Thyroid gland (tissue), 4 donors: ENCODE measurements around the gene CAPN12.
"Not testable (repeated sequence)": the region's sequence is repeated elsewhere in the genome, so short reads cannot be mapped to it uniquely, and the experiment has no call there.

ENCODE experiments used
- POLR2A ChIP-seq, 2 donors: fragments of 450-650 bp; IDR thresholded peaks; one replicate each; pipeline ENCODE4 v1.6.1; 2017; ENCODE audit warnings: antibody characterized with exemption in 2 of 2, mild to moderate bottlenecking in 2 of 2, moderate library complexity in 1 of 2
- TF ChIP-seq, protein P1 (sequence below), 6 experiments: fragments of 200-600 bp in 3 of 6; fragments of 450-650 bp in 3 of 6; sonication (generic) in 3 of 6; IDR thresholded peaks; one replicate each; pipeline ENCODE4 v1.5.1; 2016 to 2019; ENCODE audit warnings: antibody characterized with exemption in 6 of 6, mild to moderate bottlenecking in 2 of 6, inconsistent platforms in 1 of 6, moderate library complexity in 1 of 6

DNA sequence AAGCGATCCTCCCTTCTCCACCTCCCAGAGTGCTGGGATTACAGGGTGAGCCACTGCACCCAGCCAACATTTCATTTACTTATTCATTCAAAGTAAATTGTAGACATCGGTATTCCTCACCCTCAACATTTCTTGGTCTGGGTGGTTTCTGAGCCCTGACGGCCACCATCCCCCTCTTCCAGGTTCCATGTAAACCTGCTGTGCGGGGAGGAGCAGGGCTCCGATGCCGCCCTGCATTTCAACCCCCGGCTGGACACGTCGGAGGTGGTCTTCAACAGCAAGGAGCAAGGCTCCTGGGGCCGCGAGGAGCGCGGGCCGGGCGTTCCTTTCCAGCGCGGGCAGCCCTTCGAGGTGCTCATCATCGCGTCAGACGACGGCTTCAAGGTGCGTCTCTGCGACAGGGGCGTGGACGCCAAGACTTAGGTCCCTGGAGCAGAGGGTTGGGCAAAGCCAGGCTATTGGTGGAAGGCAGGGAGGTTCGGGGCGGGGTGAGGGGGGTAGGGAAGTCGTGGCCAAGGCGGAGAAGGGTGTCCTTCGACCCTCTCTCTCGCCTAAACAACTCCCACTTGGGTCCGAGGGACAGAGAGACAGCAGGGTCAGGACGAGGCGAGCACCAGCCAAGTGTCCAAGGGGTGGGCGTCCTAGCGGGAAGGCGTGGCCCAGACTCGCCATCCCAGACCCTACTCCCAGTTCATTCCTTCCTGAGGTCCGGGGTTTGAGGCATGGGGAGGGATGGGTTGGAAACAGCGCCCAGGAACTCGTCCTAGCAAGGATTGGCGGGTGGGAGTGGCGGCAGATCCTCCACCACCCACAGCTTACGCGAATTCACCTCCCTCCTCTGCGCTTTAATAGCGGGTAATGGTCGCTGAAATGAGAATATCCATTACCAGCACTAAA is 46.5 kb upstream of the CAPN12 start:
- TF ChIP-seq, protein P1, sequence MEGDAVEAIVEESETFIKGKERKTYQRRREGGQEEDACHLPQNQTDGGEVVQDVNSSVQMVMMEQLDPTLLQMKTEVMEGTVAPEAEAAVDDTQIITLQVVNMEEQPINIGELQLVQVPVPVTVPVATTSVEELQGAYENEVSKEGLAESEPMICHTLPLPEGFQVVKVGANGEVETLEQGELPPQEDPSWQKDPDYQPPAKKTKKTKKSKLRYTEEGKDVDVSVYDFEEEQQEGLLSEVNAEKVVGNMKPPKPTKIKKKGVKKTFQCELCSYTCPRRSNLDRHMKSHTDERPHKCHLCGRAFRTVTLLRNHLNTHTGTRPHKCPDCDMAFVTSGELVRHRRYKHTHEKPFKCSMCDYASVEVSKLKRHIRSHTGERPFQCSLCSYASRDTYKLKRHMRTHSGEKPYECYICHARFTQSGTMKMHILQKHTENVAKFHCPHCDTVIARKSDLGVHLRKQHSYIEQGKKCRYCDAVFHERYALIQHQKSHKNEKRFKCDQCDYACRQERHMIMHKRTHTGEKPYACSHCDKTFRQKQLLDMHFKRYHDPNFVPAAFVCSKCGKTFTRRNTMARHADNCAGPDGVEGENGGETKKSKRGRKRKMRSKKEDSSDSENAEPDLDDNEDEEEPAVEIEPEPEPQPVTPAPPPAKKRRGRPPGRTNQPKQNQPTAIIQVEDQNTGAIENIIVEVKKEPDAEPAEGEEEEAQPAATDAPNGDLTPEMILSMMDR (IDR thresholded peaks at IDR 0.05) = not testable (repeated sequence)
- not testable (repeated sequence) for TF ChIP-seq POLR2A (IDR thresholded peaks at IDR 0.05)
